ENCODE data around the gene CFAP77.

- TF ChIP-seq, protein P1, sequence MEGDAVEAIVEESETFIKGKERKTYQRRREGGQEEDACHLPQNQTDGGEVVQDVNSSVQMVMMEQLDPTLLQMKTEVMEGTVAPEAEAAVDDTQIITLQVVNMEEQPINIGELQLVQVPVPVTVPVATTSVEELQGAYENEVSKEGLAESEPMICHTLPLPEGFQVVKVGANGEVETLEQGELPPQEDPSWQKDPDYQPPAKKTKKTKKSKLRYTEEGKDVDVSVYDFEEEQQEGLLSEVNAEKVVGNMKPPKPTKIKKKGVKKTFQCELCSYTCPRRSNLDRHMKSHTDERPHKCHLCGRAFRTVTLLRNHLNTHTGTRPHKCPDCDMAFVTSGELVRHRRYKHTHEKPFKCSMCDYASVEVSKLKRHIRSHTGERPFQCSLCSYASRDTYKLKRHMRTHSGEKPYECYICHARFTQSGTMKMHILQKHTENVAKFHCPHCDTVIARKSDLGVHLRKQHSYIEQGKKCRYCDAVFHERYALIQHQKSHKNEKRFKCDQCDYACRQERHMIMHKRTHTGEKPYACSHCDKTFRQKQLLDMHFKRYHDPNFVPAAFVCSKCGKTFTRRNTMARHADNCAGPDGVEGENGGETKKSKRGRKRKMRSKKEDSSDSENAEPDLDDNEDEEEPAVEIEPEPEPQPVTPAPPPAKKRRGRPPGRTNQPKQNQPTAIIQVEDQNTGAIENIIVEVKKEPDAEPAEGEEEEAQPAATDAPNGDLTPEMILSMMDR (IDR thresholded peaks at IDR 0.05; ENCODE audit: insufficient read depth, low read depth, low read length) = no peak
- no peak for TF ChIP-seq EZH2 (IDR thresholded peaks at IDR 0.05; ENCODE audit: insufficient read depth, low read length)
Measured at GRCh38 chr9:132557159-132557558, 147.1 kb downstream of the CFAP77 start.
